GM12878 (cell line): Measurements from ENCODE around the gene AMPD3. TPM values are rescaled to one million over a fixed set of nuclear protein-coding genes. Genes with fewer than 3 reads are reported as not detected.

ENCODE experiments used
- ATAC-seq: fragments of 200-7000 bp; cut with Tn5 transposase; 3 replicates; pipeline ENCODE4 v1.9.1; 2020; ENCODE audit warnings: mild to moderate bottlenecking, moderate library complexity
- BruUV-seq: library from RNA; stranded (reverse); fragments of 400-500 nt; replicated peaks from 2 replicates; lab custom pipeline; 2021; lab: Mats Ljungman, UMichigan
- CTCF ChIA-PET: fragments of 300-600 bp; sonication (Branson Sonifier 250); formaldehyde crosslinking; extraction: SDS; loops from one replicate; lab custom pipeline; 2021; ENCODE audit warnings: inconsistent platforms; lab: Yijun Ruan, JAX
- POLR2A ChIA-PET: fragments of 350-600 bp; formaldehyde crosslinking; extraction: SDS; loops from one replicate; lab custom pipeline; 2021; ENCODE audit warnings: inconsistent platforms; lab: Charles Lee
- RAD21 ChIA-PET: fragments of 300-600 bp; sonication (Branson Sonifier 250); formaldehyde crosslinking; loops from one replicate; lab custom pipeline; 2023; ENCODE audit warnings: antibody characterized with exemption; ENCODE audit not compliant: unreplicated experiment; lab: Charles Lee
- SMC1A ChIA-PET: fragments of 300-600 bp; sonication (Branson Sonifier 250); formaldehyde crosslinking; loops from one replicate; lab custom pipeline; 2023; ENCODE audit not compliant: unreplicated experiment, uncharacterized antibody; lab: Charles Lee
- DNase-seq: peaks from one replicate; pipeline ENCODE4 v3.0.0-alpha.2; 2011; ENCODE audit warnings: low read depth, low spot score
- FAIRE-seq: peaks from 3 replicates; lab custom pipeline; 2011; peaks lifted over from hg19 to GRCh38; lab: Jason Lieb, UNC
- H2AFZ ChIP-seq: 2 replicates; pipeline ENCODE4 v1.6.0; 2011; ENCODE audit warnings: low read depth, low read length, control low read depth; ENCODE audit not compliant: control insufficient read depth
- H3K27ac ChIP-seq: 2 replicates; pipeline ENCODE4 v1.5.1; 2011; ENCODE audit warnings: control low read depth; ENCODE audit not compliant: control insufficient read depth, insufficient read depth
- H3K27me3 ChIP-seq, 2 experiments: replicated peaks in 1 of 2; 2 replicates each; pipeline versions ENCODE4 v1.6.0 to v1.6.1; 2011; ENCODE audit warnings: low read length in 1 of 2; ENCODE audit not compliant: control insufficient read depth in 2 of 2, insufficient read depth in 2 of 2
- H3K36me3 ChIP-seq, 2 experiments: 2 replicates each; pipeline ENCODE4 v1.5.1; 2011; ENCODE audit warnings: low read length in 1 of 2; ENCODE audit not compliant: control insufficient read depth in 2 of 2, insufficient read depth in 2 of 2
- H3K4me1 ChIP-seq: 2 replicates; pipeline ENCODE4 v1.6.1; 2011; ENCODE audit warnings: mild to moderate bottlenecking, low read length, moderate library complexity, mixed read lengths; ENCODE audit not compliant: control insufficient read depth, insufficient read depth
- H3K4me2 ChIP-seq: 2 replicates; pipeline ENCODE4 v1.6.0; 2011; ENCODE audit warnings: control low read depth; ENCODE audit not compliant: control insufficient read depth, insufficient read depth
- H3K4me3 ChIP-seq: fragments of 200-600 bp; sonication (generic); 2 replicates; pipeline ENCODE4 v1.5.1; 2016
- H3K79me2 ChIP-seq: 2 replicates; pipeline ENCODE4 v1.6.0; 2011; ENCODE audit warnings: low read length; ENCODE audit not compliant: control insufficient read depth, insufficient read depth
- H3K9ac ChIP-seq: 2 replicates; pipeline ENCODE4 v1.8.0; 2011; ENCODE audit warnings: low read length, control low read depth, mixed read lengths; ENCODE audit not compliant: control insufficient read depth, insufficient read depth
- H3K9me3 ChIP-seq: replicated peaks from 3 replicates; pipeline ENCODE4 v1.5.1; 2011; ENCODE audit warnings: mild to moderate bottlenecking, low read length; ENCODE audit not compliant: control insufficient read depth, insufficient read depth
- H4K20me1 ChIP-seq: 2 replicates; pipeline ENCODE4 v1.6.0; 2011; ENCODE audit not compliant: control insufficient read depth, insufficient read depth
- BACH1 ChIP-seq: fragments of 450-650 bp; IDR thresholded peaks from 2 replicates; pipeline ENCODE4 v1.6.1; 2017; ENCODE audit warnings: mild to moderate bottlenecking, borderline replicate concordance
- CREM ChIP-seq: IDR thresholded peaks from 2 replicates; pipeline ENCODE4 v1.6.1; 2014; ENCODE audit warnings: antibody characterized with exemption, low read depth
- ZNF687 ChIP-seq: fragments of 450-650 bp; IDR thresholded peaks from 2 replicates; pipeline ENCODE4 v1.6.1; 2017; ENCODE audit warnings: mild to moderate bottlenecking, moderate library complexity
- WGBS: methylation state at CpG from one replicate; pipeline ENCODE4 v1.1.6; 2016; ENCODE audit warnings: low lambda C conversion rate; ENCODE audit not compliant: insufficient replicate concordance, insufficient coverage; ENCODE audit errors: missing lambda C conversion rate; 5-methylcytosine and 5-hydroxymethylcytosine counted together
- in situ Hi-C: fragments of 300-500 bp; cut with MboI; formaldehyde crosslinking; loops from 9 replicates; pipeline ENCODE4 v1.14.3; 2018; ENCODE audit warnings: mixed read lengths
- intact Hi-C: fragments of 100-400 bp; cut with micrococcal nuclease; formaldehyde crosslinking; loops from one replicate; pipeline ENCODE4 v1.14.2; 2022; ENCODE audit not compliant: unreplicated experiment
- polyA plus RNA-seq, 11 experiments: library from polyadenylated mRNA; depleted of rRNA in 4 of 11; unstranded in 6 of 11; stranded (reverse) in 5 of 11; fragments of >200 nt; fragmentation: Nextera tagmentation in 4 of 11; fragmentation: Illumina TruSeq in 1 of 11; extraction: Ambion mirVana in 4 of 11; extraction: Trizol in 1 of 11; gene quantifications; 1 replicate in 1 of 11; 2 replicates in 10 of 11; pipeline versions ENCODE4 v1.2.1 to v1.2.3, GENCODE V29; 2011 to 2016; ENCODE audit warnings: inconsistent platforms in 2 of 11, missing spikeins in 2 of 11, low read depth in 1 of 11
- total RNA-seq, 4 experiments: library from RNA; depleted of rRNA in 3 of 4; stranded (reverse); fragments of >200 nt in 3 of 4; fragmentation: Illumina TruSeq in 1 of 4; extraction: Trizol in 1 of 4; gene quantifications; 2 replicates each; pipeline versions ENCODE4 v1.2.1 to v1.2.3, GENCODE V29; 2013 to 2021
- TF ChIP-seq, protein P1 (sequence below): fragments of 450-650 bp; IDR thresholded peaks from 2 replicates; pipeline ENCODE4 v1.6.1; 2016; ENCODE audit warnings: mild to moderate bottlenecking

The AMPD3 gene
- total and polyA plus RNA-seq, 10 of the 15 experiments (the other 5 are each of a cell fraction or from before 2014, with no cell fraction given), result 5.6 to 28.6 (median 15.9) TPM

DNA sequence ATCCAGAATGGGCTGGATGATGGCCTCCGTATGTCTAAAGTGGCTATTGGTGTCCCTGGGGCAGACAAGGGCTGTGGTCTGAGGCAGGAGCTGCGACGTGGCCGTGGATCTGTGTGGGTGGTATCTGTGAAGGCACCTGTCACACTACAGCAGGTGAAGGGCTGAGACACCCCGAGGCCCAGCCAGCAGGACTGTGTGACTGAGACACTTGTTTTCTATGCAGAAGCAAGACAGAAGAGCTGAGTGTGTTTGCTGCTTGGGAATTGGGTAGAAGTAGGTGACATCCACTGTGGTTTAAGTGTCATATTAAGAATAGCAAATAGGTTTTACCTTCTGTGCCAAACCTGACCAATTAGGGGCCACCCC lies 35.0 kb downstream of the AMPD3 start (continued):
- TF ChIP-seq ZNF687, result no peak

- intact Hi-C loops, result no loop called here
Measured at GRCh38 chr11:10490398-10491241, 35.6 kb downstream of the AMPD3 start.

More at GRCh38 chr11:10490398-10491241, 35.6 kb downstream of the AMPD3 start:
- H2AFZ ChIP-seq, result no peak overlapping the region
- no peak overlapping the region for H3K9ac ChIP-seq
- SMC1A ChIA-PET, result interaction anchor here (0.8 to 4.2 kb wide), 11 partner anchors 17 to 78 kb away, joined by 3 to 42 read pairs (median 3); partner anchors contain the start of gene AMPD3
- H3K36me3 ChIP-seq, result peaks cover 0 to 8% of the 10 kb centered on the region in 2 experiments; a peak in 2 of 4 replicates
- BruUV-seq, result no TSS peak
- ATAC-seq, result no peak
- POLR2A ChIA-PET, result interaction anchor here (2.3 kb wide), 1 partner anchor 35 kb away, joined by 12 read pairs; the partner anchor contains the start of gene AMPD3
- no peak overlapping the region for H3K4me3 ChIP-seq
- CTCF ChIA-PET, result interaction anchor here (2.7 kb wide), 1 partner anchor 32 kb away, joined by 9 read pairs; no protein-coding TSS in a partner anchor
- no peak overlapping the region for H3K27ac ChIP-seq
- 70% methylated on average over 13 of the region's 13 CpGs for WGBS
- H3K27me3 ChIP-seq, result no peaks in the 10 kb centered on the region
- FAIRE-seq, result no peak
- peak; percentile 63; the same call in 1 of the 2 replicates for TF ChIP-seq BACH1
- TF ChIP-seq CREM, result no peak
- TF ChIP-seq, protein P1, sequence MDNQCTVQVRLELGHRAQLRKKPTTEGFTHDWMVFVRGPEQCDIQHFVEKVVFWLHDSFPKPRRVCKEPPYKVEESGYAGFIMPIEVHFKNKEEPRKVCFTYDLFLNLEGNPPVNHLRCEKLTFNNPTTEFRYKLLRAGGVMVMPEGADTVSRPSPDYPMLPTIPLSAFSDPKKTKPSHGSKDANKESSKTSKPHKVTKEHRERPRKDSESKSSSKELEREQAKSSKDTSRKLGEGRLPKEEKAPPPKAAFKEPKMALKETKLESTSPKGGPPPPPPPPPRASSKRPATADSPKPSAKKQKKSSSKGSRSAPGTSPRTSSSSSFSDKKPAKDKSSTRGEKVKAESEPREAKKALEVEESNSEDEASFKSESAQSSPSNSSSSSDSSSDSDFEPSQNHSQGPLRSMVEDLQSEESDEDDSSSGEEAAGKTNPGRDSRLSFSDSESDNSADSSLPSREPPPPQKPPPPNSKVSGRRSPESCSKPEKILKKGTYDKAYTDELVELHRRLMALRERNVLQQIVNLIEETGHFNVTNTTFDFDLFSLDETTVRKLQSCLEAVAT, result peak; percentile 97
- no peaks in the 10 kb centered on the region for H3K79me2 ChIP-seq
- H4K20me1 ChIP-seq, result no peaks in the 10 kb centered on the region
- no peak for DNase-seq
- in situ Hi-C loops, result no loop called here
- RAD21 ChIA-PET, result interaction anchor here (1.2 to 4.7 kb wide), 5 partner anchors 30 to 76 kb away, joined by 5 to 63 read pairs (median 9); partner anchors contain the start of gene AMPD3
- H3K4me1 ChIP-seq, result peaks cover 14% of the 10 kb centered on the region
- no peak overlapping the region for H3K4me2 ChIP-seq
- no peaks in the 10 kb centered on the region; the same call in 2 of the 3 replicates for H3K9me3 ChIP-seq
